Esophagus muscularis mucosa (tissue), 4 donors: Measurements from ENCODE around the gene PIK3R6.

Source experiments
- CTCF ChIP-seq, 3 experiments: fragments of 200-600 bp in 2 of 3; fragments of 450-650 bp in 1 of 3; sonication (generic) in 2 of 3; IDR thresholded peaks; one replicate each; pipeline ENCODE4 v1.5.1; 2017 to 2019; ENCODE audit warnings: antibody characterized with exemption in 3 of 3, mild to moderate bottlenecking in 2 of 3, moderate library complexity in 1 of 3
- EP300 ChIP-seq: sonication (generic); formaldehyde crosslinking; IDR thresholded peaks from one replicate; pipeline ENCODE4 v1.6.1; 2017; ENCODE audit warnings: antibody characterized with exemption
- POLR2A ChIP-seq: fragments of 450-650 bp; IDR thresholded peaks from one replicate; pipeline ENCODE4 v1.6.1; 2017; ENCODE audit warnings: antibody characterized with exemption, moderate library complexity, mild to moderate bottlenecking, low read depth
- POLR2AphosphoS5 ChIP-seq, 2 donors: sonication (generic); formaldehyde crosslinking; IDR thresholded peaks; one replicate each; pipeline ENCODE4 v1.6.1; 2017; ENCODE audit warnings: antibody characterized with exemption in 2 of 2

GRCh38 chr17:8910969-8911604, 43.6 kb upstream of the PIK3R6 start:
- no peak for TF ChIP-seq POLR2A
- TF ChIP-seq CTCF (IDR thresholded peaks at IDR 0.05): no peak
- TF ChIP-seq POLR2AphosphoS5 (IDR thresholded peaks at IDR 0.05): no peak
- TF ChIP-seq EP300: no peak
